ENCODE results near the gene JCHAIN.

DNA sequence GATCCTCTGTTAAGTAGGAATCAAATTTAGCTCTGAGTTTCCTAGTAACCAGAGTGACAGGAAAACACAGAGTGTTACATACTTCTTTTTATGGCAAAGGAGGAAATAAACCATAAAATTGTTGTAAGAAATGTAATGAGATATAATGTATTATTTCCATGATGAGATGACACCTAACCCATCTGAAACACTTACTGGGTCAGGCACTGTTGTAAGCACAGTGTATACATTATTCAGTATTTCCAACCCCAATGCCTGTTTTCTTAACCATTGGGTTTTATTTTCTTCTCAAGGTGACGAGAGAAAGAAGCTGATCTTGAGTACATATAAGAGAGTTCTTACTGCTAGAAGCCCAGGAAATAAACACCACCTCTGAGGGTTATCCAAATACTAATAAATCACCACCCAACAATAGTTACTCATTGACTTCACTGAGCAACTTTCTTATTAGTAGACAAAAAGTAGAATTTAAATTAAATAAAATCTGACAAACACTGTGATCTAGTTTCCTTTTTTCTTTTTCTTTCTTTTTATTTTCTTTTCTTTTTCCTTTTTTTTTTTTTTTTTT lies 42.0 kb downstream of the JCHAIN start:
- no peak for TF ChIP-seq POLR2A (IDR thresholded peaks at IDR 0.05)
- TF ChIP-seq, protein P1, sequence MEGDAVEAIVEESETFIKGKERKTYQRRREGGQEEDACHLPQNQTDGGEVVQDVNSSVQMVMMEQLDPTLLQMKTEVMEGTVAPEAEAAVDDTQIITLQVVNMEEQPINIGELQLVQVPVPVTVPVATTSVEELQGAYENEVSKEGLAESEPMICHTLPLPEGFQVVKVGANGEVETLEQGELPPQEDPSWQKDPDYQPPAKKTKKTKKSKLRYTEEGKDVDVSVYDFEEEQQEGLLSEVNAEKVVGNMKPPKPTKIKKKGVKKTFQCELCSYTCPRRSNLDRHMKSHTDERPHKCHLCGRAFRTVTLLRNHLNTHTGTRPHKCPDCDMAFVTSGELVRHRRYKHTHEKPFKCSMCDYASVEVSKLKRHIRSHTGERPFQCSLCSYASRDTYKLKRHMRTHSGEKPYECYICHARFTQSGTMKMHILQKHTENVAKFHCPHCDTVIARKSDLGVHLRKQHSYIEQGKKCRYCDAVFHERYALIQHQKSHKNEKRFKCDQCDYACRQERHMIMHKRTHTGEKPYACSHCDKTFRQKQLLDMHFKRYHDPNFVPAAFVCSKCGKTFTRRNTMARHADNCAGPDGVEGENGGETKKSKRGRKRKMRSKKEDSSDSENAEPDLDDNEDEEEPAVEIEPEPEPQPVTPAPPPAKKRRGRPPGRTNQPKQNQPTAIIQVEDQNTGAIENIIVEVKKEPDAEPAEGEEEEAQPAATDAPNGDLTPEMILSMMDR (IDR thresholded peaks at IDR 0.05), result no peak

Data from lower leg skin (tissue), 3 donors.